CD4-positive, alpha-beta memory T cell (primary cell): Measurements from ENCODE around the gene COIL. TPM values are rescaled to one million over a fixed set of nuclear protein-coding genes. Genes with fewer than 3 reads are reported as not detected.
"Not testable (repeated sequence)": the region's sequence is repeated elsewhere in the genome, so short reads cannot be mapped to it uniquely, and the experiment has no call there.

Experiments
- CTCF ChIA-PET: fragments of 350-600 bp; sonication (Branson Sonifier 250); formaldehyde crosslinking; loops from one replicate; lab custom pipeline; 2021; ENCODE audit warnings: inconsistent platforms; ENCODE audit not compliant: partially characterized antibody; lab: Charles Lee
- POLR2A ChIA-PET: fragments of 350-600 bp; sonication (Branson Sonifier 250); formaldehyde crosslinking; loops from one replicate; lab custom pipeline; 2021; ENCODE audit not compliant: partially characterized antibody; lab: Charles Lee
- DNase-seq, 5 donors: peaks; one replicate each; pipeline versions ENCODE4 v3.0.0 to v3.0.0-alpha.2; 2020 to 2022; ENCODE audit warnings: mixed read lengths in 1 of 5
- H3K27ac ChIP-seq: one replicate; pipeline ENCODE4 v1.7.0; 2013; ENCODE audit warnings: low read depth, low read length
- H3K27me3 ChIP-seq: 2 replicates; pipeline ENCODE4 v1.7.0; 2013; ENCODE audit warnings: mild to moderate bottlenecking, low read length, moderate library complexity; ENCODE audit not compliant: insufficient read depth
- H3K36me3 ChIP-seq: 2 replicates; pipeline ENCODE4 v1.7.0; 2013; ENCODE audit warnings: mild to moderate bottlenecking, low read length, moderate library complexity; ENCODE audit not compliant: insufficient read depth
- H3K4me1 ChIP-seq: 2 replicates; pipeline ENCODE4 v1.7.0; 2013; ENCODE audit warnings: mild to moderate bottlenecking, low read length, moderate library complexity; ENCODE audit not compliant: insufficient read depth
- H3K4me3 ChIP-seq, 2 donors: one replicate each; pipeline ENCODE4 v1.7.0; 2013; ENCODE audit warnings: low read length in 2 of 2, mild to moderate bottlenecking in 1 of 2
- H3K9me3 ChIP-seq, 2 donors: one replicate each; pipeline ENCODE4 v1.7.0; 2013; ENCODE audit warnings: low read length in 2 of 2, control low read depth in 1 of 2; ENCODE audit not compliant: control insufficient read depth in 1 of 2
- H3K27ac Mint-ChIP-seq, 7 donors: one replicate each; pipeline ENCODE4 v1.8.0; 2020 to 2021; ENCODE audit warnings: mixed read lengths in 7 of 7, mild to moderate bottlenecking in 6 of 7, inconsistent platforms in 3 of 7, moderate library complexity in 3 of 7
- H3K27me3 Mint-ChIP-seq, 2 donors: one replicate each; pipeline ENCODE4 v1.8.0; 2020 to 2021; ENCODE audit warnings: mixed read lengths in 2 of 2
- H3K36me3 Mint-ChIP-seq, 2 donors: one replicate each; pipeline ENCODE4 v1.8.0; 2020 to 2021; ENCODE audit warnings: mixed read lengths in 2 of 2, inconsistent platforms in 1 of 2, mild to moderate bottlenecking in 1 of 2
- H3K4me1 Mint-ChIP-seq, 4 donors: one replicate each; pipeline ENCODE4 v1.8.0; 2020 to 2021; ENCODE audit warnings: mixed read lengths in 4 of 4, mild to moderate bottlenecking in 1 of 4
- H3K4me3 Mint-ChIP-seq, 8 donors: one replicate each; pipeline ENCODE4 v1.8.0; 2020 to 2021; ENCODE audit warnings: mixed read lengths in 8 of 8, mild to moderate bottlenecking in 7 of 8, moderate library complexity in 6 of 8, inconsistent platforms in 3 of 8
- H3K9me3 Mint-ChIP-seq, 8 donors: one replicate each; pipeline ENCODE4 v1.8.0; 2020 to 2021; ENCODE audit warnings: mixed read lengths in 8 of 8, mild to moderate bottlenecking in 5 of 8, inconsistent platforms in 3 of 8, moderate library complexity in 1 of 8
- intact Hi-C: fragments of 100-400 bp; cut with micrococcal nuclease; formaldehyde crosslinking; loops from one replicate; pipeline ENCODE4 v1.15.1; 2023
- polyA plus RNA-seq, 2 donors: library from polyadenylated mRNA; unstranded; fragments of 300-500 nt; fragmentation: Illumina TruSeq; gene quantifications; one replicate each; pipeline ENCODE4 v1.2.3, GENCODE V29; 2021
- total RNA-seq, 2 experiments: library from RNA; stranded (reverse); gene quantifications; one replicate each; pipeline ENCODE4 v1.2.3, GENCODE V29; 2021

The COIL gene
- total and polyA plus RNA-seq, 4 experiments from 2014 or later = 14.4 to 19.6 (median 17.2) TPM

DNA sequence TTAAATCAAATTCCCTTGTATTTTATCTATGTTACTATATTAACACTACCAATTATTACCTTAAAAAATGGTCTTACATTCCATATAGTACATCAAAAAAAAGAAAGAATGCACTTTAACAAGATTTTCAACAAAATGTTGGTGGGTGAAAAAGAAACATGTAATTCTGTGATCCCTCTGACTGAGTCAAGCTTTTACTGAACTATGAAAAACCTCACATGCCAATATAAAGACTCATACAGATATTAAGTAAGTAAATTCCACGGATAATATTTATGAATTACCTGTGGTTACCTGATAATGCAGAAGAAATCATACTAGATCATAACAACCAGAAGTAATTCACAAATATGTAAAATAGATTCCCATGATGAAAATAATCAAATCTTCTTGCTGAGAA lies 12.4 kb downstream of the COIL start:
- H3K4me3 Mint-ChIP-seq = no peak overlapping the region
- no peaks in the 10 kb centered on the region for H3K27me3 Mint-ChIP-seq
- CTCF ChIA-PET = interaction anchor here (1.6 kb wide), 1 partner anchor 129 kb away, joined by 4 read pairs; no protein-coding TSS in a partner anchor
- H3K4me1 ChIP-seq = no peaks in the 10 kb centered on the region
- no peaks in the 10 kb centered on the region for H3K27me3 ChIP-seq
- H3K4me3 ChIP-seq = no peak overlapping the region
- intact Hi-C loops = no loop called here
- peaks cover 7% of the 10 kb centered on the region for H3K36me3 ChIP-seq
- H3K36me3 Mint-ChIP-seq = peaks cover 39 to 63% of the 10 kb centered on the region in 2 donors
- DNase-seq = no peak
- no peaks in the 10 kb centered on the region for H3K9me3 ChIP-seq
- peaks cover 0 to 4% (median 2%) of the 10 kb centered on the region in 4 donors for H3K4me1 Mint-ChIP-seq
- H3K27ac ChIP-seq = no peak overlapping the region
- POLR2A ChIA-PET = no interaction called here
- H3K27ac Mint-ChIP-seq = no peak overlapping the region
- H3K9me3 Mint-ChIP-seq = no peaks in the 10 kb centered on the region

DNA sequence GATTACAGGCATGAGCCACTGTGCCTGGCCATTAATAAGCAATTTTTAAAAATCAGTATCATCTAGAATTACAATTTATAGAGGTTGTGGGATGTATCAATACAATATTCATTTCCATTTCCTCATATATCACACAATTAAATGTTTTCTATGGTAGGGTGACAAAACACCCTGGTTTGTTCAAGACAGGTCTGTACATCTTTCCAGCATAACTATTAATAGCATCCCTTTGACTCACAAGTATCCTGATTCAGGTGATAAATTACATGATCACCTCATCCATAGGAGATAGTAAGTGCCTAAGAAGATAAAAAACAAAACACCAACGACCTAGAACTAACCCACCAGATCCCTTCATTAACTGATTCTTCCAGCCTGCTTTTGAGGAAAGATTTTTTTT lies 13.1 kb downstream of the COIL start:
- Histone ChIP-seq H3K4me1 (no peaks in the 10 kb centered on the region), H3K27me3 (no peaks in the 10 kb centered on the region), H3K27ac (no peak overlapping the region), H3K36me3 (peaks cover 7% of the 10 kb centered on the region), H3K4me3 (no peak overlapping the region), H3K9me3 (no peaks in the 10 kb centered on the region)
- CTCF ChIA-PET = no interaction called here
- DNase-seq = no peak
- peaks cover 0 to 3% (median 2%) of the 10 kb centered on the region in 4 donors for H3K4me1 Mint-ChIP-seq
- no peak overlapping the region for H3K4me3 Mint-ChIP-seq
- intact Hi-C loops = no loop called here
- H3K27ac Mint-ChIP-seq = no peak overlapping the region
- no peaks in the 10 kb centered on the region for H3K9me3 Mint-ChIP-seq
- POLR2A ChIA-PET = no interaction called here
- no peaks in the 10 kb centered on the region for H3K27me3 Mint-ChIP-seq
- peaks cover 44 to 67% of the 10 kb centered on the region in 2 donors for H3K36me3 Mint-ChIP-seq

DNA sequence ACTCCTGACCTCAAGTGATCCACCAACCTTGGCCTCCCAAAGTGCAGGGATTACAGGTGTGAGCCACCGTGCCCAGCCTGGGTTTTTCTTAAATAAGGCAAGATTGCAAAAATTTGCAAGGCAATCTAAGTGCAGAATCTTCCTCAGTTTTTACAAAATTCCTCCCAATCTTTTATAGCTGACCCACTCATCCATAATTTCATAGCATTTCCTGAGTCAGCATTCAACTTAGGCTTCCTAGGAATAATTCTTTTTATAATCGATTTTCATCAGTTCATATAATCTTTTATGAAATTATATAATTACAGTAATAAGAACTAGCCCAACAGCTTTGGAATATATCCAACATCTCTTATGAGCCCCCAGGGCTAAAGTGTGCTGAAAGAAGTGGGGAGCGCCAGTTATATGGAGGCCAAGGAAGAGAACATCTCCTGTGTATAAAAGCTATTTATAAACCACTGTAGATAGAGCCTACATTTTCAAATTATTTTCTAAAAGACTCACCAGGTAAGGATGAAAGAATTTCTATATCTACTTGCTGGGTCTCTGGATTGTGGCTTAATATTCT lies 14.8 kb downstream of the COIL start:
- intact Hi-C loops = no loop called here
- H3K36me3 Mint-ChIP-seq = peaks cover 55 to 73% of the 10 kb centered on the region in 2 donors

DNA sequence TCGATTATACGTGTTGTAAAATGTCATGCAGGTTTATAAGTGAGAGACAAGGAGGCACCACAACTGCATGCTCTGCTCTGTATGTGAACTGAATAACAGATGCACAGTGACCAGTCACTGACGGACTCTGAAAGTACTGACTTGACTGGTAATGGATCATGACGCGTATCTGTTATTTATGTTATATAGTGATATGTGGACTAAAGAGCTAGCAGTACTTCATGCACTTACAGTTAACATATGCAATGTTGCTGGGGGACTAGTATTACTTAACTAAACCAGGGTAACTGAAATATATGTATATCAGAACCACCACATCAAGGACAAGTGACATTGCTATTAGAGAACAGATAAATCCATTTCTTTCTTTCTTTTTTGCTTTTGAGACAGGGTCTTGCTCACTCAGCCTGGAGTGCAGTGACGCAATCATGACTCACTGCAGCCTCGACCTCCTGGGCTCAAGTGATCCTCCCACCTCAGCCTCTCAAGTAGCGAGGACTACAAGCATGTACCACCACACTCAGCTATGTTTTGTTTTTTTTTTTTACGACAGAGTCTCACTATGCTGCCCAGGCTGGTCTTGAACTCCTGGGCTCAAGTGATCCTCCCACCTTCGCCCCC lies 17.2 kb downstream of the COIL start:
- intact Hi-C loops = no loop called here

More for the DNA sequence above, 14.8 kb downstream of the COIL start:
- Mint-ChIP-seq H3K4me1 (peaks cover 0 to 3% (median under 1%) of the 10 kb centered on the region in 4 donors), H3K9me3 (no peaks in the 10 kb centered on the region), H3K27me3 (no peaks in the 10 kb centered on the region), H3K4me3 (no peak overlapping the region), H3K27ac (no peak overlapping the region)
- CTCF ChIA-PET = interaction anchor here (1.6 to 7.5 kb wide), 2 partner anchors 54 to 127 kb away, joined by 3 to 172 read pairs; no protein-coding TSS in a partner anchor
- Histone ChIP-seq H3K27me3 (no peaks in the 10 kb centered on the region), H3K4me3 (no peak overlapping the region), H3K9me3 (no peaks in the 10 kb centered on the region), H3K4me1 (no peaks in the 10 kb centered on the region), H3K27ac (no peak overlapping the region), H3K36me3 (peaks cover 19% of the 10 kb centered on the region)
- POLR2A ChIA-PET = no interaction called here
- no peak for DNase-seq

GRCh38 chr17:56939869-56940484 lies 20.9 kb downstream of the COIL start:
- no peak overlapping the region for H3K4me3 ChIP-seq
- Mint-ChIP-seq H3K27ac (peak overlapping the region in 3 of 7 donors; percentile 51 to 81 (median 59)), H3K4me1 (peaks cover 0 to 5% (median 0%) of the 10 kb centered on the region in 4 donors), H3K4me3 (no peak overlapping the region), H3K36me3 (peaks cover 47 to 73% of the 10 kb centered on the region in 2 donors), H3K27me3 (no peaks in the 10 kb centered on the region), H3K9me3 (no peaks in the 10 kb centered on the region)
- CTCF ChIA-PET = interaction anchor here (0.7 to 7.5 kb wide), 14 partner anchors 13 to 125 kb away, joined by 3 to 172 read pairs (median 4); partner anchors contain the start of genes COIL and TRIM25
- H3K27ac ChIP-seq = no peak overlapping the region
- H3K4me1 ChIP-seq = no peaks in the 10 kb centered on the region
- intact Hi-C loops = loop anchor here (1.0 to 2.0 kb wide), 3 partner anchors 21 to 121 kb away; partner anchors contain the start of gene COIL
- POLR2A ChIA-PET = no interaction called here
- no peaks in the 10 kb centered on the region for H3K9me3 ChIP-seq
- H3K27me3 ChIP-seq = no peaks in the 10 kb centered on the region
- DNase-seq = peak in 4 of 5 donors; percentile 42 to 57 (median 53)
- H3K36me3 ChIP-seq = peaks cover 29% of the 10 kb centered on the region

More for the DNA sequence above, 17.2 kb downstream of the COIL start:
- Histone ChIP-seq H3K27me3 (no peaks in the 10 kb centered on the region), H3K36me3 (peaks cover 12% of the 10 kb centered on the region), H3K27ac (no peak overlapping the region), H3K9me3 (no peaks in the 10 kb centered on the region), H3K4me1 (no peaks in the 10 kb centered on the region), H3K4me3 (no peak overlapping the region)
- H3K9me3 Mint-ChIP-seq = no peaks in the 10 kb centered on the region
- peak overlapping the region in 1 of 7 donors; percentile 21 for H3K27ac Mint-ChIP-seq
- ChIA-PET CTCF (interaction anchor here (0.6 to 7.5 kb wide), 2 partner anchors 50 to 125 kb away, joined by 3 to 172 read pairs; no protein-coding TSS in a partner anchor), POLR2A (no interaction called here)
- H3K4me3 Mint-ChIP-seq = no peak overlapping the region
- DNase-seq = no peak
- H3K4me1 Mint-ChIP-seq = peaks cover 0 to 5% (median 2%) of the 10 kb centered on the region in 4 donors
- H3K27me3 Mint-ChIP-seq = no peaks in the 10 kb centered on the region
- peaks cover 48 to 72% of the 10 kb centered on the region in 2 donors for H3K36me3 Mint-ChIP-seq

- H3K4me1 ChIP-seq, POLR2A ChIA-PET, DNase-seq, H3K4me1 Mint-ChIP-seq, H3K27ac ChIP-seq, H3K4me3 Mint-ChIP-seq, H3K4me3 ChIP-seq, intact Hi-C loops, H3K27me3 Mint-ChIP-seq, H3K27ac Mint-ChIP-seq, H3K27me3 ChIP-seq, H3K9me3 Mint-ChIP-seq, H3K9me3 ChIP-seq: not testable (repeated sequence)
- peaks cover 51 to 75% of the 10 kb centered on the region in 2 donors for H3K36me3 Mint-ChIP-seq
- CTCF ChIA-PET = interaction anchor here (1.0 to 1.1 kb wide), 2 partner anchors 45 to 119 kb away, joined by 3 read pairs; no protein-coding TSS in a partner anchor
- H3K36me3 ChIP-seq = peaks cover 29% of the 10 kb centered on the region
Measured at GRCh38 chr17:56938206-56938605, 22.6 kb downstream of the COIL start.

DNA sequence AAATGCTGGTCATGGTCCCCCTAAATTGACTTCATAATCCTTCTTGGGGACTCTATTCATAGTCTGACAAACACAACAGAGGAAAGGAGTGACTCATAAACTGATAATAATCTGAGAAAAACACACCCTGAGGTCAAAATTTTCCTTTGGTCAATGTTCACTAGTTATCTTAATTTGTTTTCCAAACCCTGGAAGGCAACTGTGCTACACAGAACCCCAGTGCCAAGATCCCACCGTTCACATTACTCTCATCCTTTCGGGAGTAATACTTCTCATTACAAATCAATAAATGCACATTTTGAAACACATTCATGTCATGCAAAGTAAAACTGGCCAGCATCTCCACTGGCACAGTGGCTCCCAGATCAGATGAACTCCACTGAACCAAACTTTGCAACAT lies 23.2 kb downstream of the COIL start:
- Histone ChIP-seq H3K27me3 (no peaks in the 10 kb centered on the region), H3K27ac (no peak overlapping the region), H3K4me1 (no peaks in the 10 kb centered on the region), H3K36me3 (peaks cover 29% of the 10 kb centered on the region), H3K9me3 (no peaks in the 10 kb centered on the region), H3K4me3 (no peak overlapping the region)
- intact Hi-C loops = no loop called here
- Mint-ChIP-seq H3K36me3 (peaks cover 50 to 73% of the 10 kb centered on the region in 2 donors), H3K4me3 (no peak overlapping the region), H3K27ac (peak overlapping the region in 1 of 7 donors; percentile 13), H3K27me3 (no peaks in the 10 kb centered on the region), H3K9me3 (peaks cover 0 to 2% (median 0%) of the 10 kb centered on the region in 8 donors), H3K4me1 (peaks cover 0 to 5% (median 0%) of the 10 kb centered on the region in 4 donors)
- POLR2A ChIA-PET = interaction anchor here (0.8 kb wide), 1 partner anchor 104 kb away, joined by 3 read pairs; the partner anchor contains the start of genes C17orf67 and DGKE
- CTCF ChIA-PET = interaction anchor here (1.0 to 2.3 kb wide), 3 partner anchors 44 to 118 kb away, joined by 3 to 19 read pairs (median 3); no protein-coding TSS in a partner anchor
- no peak for DNase-seq
